ENCODE results near the gene APCDD1L.
"Not testable (repeated sequence)": the region's sequence is repeated elsewhere in the genome, so short reads cannot be mapped to it uniquely, and the experiment has no call there.

Gene APCDD1L

GRCh38 chr20:58441723-58442122 lies 73.5 kb downstream of the APCDD1L start:
- DNase-seq (ENCODE audit: low read depth, low spot score) = no peak

DNA sequence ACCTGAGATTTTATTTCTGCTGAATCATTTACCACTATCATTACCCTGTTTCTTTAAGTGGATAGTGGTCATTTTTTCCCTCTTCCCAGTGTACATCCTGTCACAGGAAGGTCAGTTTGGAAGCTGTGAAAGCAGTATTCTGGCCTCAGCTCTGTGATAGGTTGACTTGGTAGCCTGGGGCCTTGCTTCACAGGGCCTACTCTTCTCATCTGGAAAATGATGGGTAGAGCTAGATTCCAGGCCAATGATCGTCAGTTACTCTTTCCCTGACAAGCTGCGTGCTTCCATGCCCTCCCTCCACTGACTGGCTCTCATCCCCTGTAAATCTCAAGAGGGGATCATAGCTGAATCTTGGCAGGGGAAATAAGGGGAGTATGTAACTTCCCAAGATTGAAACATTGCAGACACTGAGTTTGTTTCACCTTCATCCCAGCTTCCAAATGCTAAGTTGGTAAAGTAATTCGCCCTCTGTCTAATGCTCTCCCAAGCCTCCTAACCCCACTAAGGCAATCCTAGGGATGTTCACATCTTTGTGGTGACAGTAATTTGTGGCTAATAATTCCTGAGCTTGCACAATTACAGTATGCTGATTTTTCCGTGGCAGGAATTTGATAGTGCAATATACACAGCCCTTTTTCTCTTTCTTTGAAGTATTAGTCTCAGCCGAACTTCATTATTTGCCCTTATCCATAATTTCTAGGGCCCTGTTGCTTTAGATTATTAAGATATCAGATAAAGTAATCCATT lies 75.0 kb downstream of the APCDD1L start:
- DNase-seq (ENCODE audit: low read depth, low spot score) = no peak

DNA sequence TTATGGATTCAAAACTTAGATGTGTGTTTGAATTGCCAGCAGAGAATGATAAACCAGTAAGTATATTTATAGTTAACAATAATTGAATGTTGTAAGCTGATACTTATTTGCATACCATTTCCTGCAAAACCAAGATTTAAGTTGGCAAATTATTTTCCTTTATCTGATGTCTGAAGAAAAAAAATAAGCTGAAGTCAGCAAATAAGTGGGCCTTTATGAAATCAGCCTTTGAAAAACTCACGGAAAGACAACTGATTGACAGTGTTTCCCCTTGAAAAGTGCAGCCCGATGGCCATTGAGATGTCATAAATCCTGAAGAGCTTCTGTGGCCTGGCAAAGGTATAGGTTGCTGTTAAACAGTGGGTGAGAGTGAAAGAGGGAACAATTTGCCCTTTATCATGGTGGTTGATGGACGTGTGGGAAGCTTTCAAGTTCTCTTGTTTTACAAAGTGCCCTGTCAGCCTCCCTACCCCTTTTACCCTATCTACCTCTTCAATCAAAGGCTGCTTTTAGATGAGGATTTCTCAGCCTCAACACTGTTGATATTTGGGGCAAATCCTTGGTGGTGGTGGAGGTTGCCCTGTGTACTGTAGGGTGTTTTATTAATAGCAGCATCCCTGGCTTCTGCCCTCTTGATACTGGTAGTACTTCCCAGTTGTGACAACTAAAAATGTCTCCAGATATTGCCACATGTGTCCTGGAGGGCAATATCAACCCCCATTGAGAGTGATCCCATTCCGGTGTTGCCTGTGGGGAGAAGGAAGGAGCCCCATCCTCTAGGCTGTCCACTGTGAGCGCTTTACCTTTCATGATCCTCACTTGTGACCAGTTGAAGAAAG lies 76.0 kb downstream of the APCDD1L start:
- DNase-seq (ENCODE audit: low read depth, low spot score) = no peak

DNA sequence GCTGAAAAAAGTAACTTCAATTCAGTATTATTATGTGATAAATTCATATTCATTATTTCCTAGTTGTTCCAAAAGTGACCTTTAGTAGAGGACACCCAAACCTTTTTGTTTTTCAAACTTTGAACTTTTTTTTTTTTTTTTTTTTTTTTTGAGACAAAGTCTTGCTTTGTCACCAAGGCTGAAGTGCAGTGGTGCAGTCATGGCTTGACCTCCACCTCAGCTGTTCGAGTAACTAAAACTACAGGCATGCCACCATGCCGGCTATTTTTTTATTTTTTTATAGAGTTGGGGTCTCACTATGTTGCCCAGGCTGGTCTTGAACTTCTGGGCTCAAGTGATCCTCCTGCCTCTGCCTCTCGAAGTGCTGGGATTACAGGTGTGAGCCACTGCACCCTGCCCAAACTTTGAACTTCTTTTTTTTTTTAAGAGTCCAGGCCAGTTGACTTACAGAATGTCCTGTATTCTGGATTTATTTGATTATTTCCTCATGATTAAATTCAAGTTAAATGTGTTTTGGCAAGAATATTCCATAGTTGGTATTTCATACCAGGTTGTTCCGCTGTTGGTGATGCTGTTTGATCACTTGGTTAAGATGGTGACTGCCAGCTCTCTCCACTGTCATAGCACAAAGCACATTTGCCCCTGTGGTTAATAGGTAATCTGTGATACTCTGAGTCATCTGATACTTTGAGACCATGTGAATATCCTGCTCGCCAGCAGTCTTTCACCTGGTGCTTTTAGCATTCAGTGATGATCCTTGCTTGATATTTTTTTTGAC lies 78.1 kb downstream of the APCDD1L start:
- DNase-seq (ENCODE audit: low read depth, low spot score) = no peak

GRCh38 chr20:58435237-58435636 lies 80.0 kb downstream of the APCDD1L start:
- no peak for DNase-seq (ENCODE audit: low read depth, low spot score)

DNA sequence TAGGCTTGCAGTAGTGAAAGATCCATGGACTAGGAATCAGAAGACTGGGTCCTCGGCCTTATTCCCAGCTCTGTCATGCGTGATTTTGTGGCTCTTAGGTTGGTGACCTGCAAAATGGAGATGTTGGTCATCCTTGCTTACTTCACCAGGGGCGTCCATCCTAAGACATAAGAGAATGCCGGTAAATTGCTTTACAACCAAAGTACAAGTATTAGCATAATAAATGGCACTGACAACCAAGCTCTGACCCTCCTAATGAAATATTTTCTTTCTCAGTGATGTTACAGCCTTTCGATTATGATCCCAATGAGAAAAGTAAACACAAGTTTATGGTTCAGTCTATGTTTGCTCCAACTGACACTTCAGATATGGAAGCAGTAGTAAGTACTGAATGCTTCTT lies 80.9 kb downstream of the APCDD1L start:
- no peak for DNase-seq (ENCODE audit: low read depth, low spot score)

GRCh38 chr20:58433759-58434158 lies 81.4 kb downstream of the APCDD1L start:
- DNase-seq (ENCODE audit: low read depth, low spot score) = peak; percentile 24

GRCh38 chr20:58433029-58433647 lies 82.1 kb downstream of the APCDD1L start:
- DNase-seq (ENCODE audit: low read depth, low spot score) = no peak

DNA sequence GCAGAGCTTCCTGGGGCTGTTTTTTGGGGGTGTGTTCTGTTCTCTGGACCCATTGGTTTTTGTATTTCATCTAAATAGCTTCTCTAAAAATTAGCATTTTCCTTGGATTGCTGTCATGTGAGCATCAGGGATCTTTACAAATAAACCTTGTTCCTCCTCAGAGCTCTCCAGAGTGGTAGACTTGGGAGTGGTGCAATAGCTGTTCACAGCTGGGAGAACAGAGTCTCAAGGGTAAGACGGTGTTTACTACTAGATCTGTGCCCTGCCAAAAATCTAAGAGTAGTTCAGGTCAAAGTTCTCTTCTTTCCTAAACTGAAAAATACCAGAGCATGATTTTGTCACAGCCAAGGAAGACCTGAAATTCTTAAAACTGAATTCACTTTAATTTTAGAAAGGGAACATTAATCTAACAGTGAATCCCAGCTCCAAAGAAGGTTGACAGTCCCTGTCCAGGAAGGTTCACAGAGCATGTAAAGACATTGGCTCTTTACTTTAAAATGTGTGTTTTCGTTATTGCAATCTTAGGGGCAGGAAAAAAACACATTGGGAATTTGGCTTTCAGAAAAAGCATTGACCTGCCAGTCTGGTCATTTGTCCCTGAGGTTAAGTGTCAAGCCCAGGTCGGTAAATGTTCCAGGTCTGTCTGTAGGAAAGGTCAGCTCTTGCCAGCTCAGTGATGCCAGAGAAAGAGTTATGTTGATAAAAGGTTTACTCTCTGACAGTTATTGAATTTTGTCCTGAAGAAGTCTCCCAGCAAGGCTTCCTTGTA lies 82.8 kb downstream of the APCDD1L start:
- no peak for DNase-seq (ENCODE audit: low read depth, low spot score)

DNA sequence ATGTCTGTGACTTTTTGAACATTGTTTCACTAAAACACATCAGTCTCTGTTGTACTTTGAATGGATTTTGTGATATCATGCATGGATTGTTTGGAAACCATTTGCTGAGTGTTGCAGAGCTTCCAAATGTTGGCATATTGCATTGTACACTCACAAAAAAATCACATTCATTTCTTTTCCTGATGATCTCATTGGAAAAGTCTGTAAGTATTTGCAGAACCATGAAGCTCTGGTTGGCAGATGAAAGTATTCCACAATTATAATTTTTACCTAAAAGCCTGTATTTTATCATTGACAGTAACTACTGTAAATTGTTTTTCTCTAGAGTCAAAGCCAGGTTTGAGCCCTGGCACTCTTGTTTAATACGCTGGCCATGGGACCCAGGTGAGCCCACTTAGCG lies 84.1 kb downstream of the APCDD1L start:
- no peak for DNase-seq (ENCODE audit: low read depth, low spot score)

GRCh38 chr20:58429303-58429702 lies 85.9 kb downstream of the APCDD1L start:
- no peak for DNase-seq (ENCODE audit: low read depth, low spot score)

GRCh38 chr20:58428364-58428763 lies 86.8 kb downstream of the APCDD1L start:
- DNase-seq (ENCODE audit: low read depth, low spot score) = no peak

GRCh38 chr20:58427571-58427970 lies 87.6 kb downstream of the APCDD1L start:
- not testable (repeated sequence) for DNase-seq (ENCODE audit: low read depth, low spot score)

DNA sequence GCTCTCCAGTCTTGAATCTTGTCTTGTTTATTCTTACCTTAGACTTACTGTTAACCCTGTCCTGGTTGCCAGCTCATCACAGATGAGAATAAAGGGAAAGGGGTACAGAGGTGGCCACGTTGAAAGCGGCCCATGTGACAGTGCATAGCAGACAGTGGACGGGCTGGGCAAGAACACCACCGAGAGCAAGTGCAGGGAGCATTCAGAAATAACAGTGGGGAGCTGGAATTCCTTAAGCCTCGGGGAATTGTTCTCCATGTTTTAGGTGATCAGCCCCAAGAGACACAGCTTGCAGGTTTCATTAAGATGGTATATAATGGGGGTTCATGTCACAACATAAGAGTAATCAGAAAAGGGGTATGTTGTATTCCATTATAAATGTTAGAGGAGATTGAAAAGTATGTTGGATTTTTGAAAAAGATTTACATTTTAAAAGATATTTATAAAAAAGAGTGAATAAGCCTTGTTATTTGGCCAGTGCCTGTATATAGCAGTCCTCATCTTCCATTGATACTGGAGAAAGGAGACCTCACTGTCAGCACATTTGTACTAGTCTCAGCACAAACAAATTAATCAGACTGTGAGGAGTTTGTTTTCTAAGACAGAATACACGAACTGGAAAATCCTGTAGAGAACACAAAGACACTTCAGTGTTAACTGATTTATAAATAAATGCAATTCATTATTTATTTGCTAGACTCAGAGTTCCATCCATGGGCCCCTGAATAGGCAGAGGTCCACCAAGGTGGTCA lies 90.8 kb downstream of the APCDD1L start:
- DNase-seq (ENCODE audit: low read depth, low spot score) = no peak

DNA sequence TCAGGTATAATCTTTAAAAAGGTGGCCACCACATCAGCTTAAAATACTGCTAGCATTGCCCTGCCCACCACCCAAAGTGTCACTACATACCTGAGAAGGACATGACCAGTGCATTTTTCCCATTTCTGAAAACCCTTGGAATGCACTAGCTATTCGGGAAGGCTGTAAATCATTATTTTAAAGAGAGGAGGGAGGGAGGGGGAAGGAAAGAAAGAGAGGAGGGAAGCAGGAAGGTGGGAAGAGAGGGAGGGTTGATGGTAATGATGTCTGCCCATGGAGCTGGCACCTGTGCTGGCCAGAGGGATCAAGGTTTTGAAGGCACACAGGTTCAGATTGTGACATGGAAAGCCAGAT lies 93.7 kb downstream of the APCDD1L start:
- no peak for DNase-seq (ENCODE audit: low read depth, low spot score)

DNA sequence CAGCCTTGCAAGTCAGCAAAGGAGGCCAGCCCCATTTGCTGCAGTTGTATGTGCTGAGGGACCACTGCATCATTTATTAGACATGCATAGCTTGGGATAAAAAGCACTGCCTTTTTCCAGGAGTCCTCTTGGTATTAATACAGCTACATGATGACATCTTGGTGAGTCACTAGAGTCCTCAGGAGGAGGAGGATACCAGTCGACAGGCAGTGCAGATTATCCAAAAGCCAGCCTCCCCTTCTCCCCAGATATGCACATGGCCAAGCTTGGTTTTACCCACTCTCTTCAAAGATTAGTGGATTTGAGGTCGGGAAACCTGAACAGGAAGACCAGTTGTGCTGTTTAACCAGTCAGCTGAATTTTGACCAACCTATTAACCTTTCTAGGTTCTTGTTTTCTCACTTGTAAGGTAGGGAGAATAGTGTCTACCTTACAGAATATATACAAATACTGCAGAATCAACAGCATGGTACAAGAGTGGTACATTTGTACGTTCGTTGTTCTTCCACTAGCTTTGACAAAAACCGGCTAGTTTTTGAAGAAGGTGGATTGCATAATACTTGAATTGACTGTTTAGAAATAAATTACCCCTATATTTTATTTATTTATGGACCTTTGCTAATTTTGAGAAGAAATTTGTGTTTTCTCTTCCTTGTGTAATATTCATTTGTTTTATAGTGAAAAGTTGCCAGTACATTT lies 94.3 kb downstream of the APCDD1L start:
- no peak for DNase-seq (ENCODE audit: low read depth, low spot score)

GRCh38 chr20:58418949-58419748 lies 96.0 kb downstream of the APCDD1L start:
- DNase-seq (ENCODE audit: low read depth, low spot score) = no peak

GRCh38 chr20:58417438-58417837 lies 97.8 kb downstream of the APCDD1L start:
- no peak for DNase-seq (ENCODE audit: low read depth, low spot score)

DNA sequence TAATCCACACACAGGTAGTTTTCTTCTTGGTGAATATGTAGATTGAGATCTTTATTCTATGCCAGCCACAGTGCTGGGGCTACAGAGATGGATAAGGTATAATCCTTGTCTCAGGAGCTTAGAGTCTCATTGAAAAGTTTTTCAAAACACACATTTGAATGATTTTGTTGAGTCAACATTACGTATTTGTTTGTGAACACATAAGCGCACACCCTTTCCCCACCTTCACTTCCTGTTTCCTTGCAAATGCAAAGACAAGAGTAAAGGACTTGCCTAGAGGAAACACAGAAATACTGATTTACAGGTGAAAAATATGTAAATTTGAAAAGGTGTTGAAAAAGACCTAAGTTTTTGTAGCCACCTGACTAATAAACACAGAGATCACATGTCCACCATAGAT lies 98.4 kb downstream of the APCDD1L start:
- no peak for DNase-seq (ENCODE audit: low read depth, low spot score)

All from smooth muscle cell of the brain vasculature (primary cell).